H1 (cell line): Measurements from ENCODE around the gene SMIM15. TPM values are rescaled to one million over a fixed set of nuclear protein-coding genes. Genes with fewer than 3 reads are reported as not detected.

ENCODE experiments used
- MAFK ChIP-seq: IDR thresholded peaks from 2 replicates; pipeline ENCODE4 v1.6.1; 2012; ENCODE audit warnings: low read depth, mild to moderate bottlenecking, improper control_type of control experiment, low read length
- NRF1 ChIP-seq: IDR thresholded peaks from 2 replicates; pipeline ENCODE4 v1.6.1; 2011; ENCODE audit warnings: mild to moderate bottlenecking, low read depth, low read length, improper control_type of control experiment
- TCF12 ChIP-seq: IDR thresholded peaks from 2 replicates; pipeline ENCODE4 v1.6.1; 2011; ENCODE audit warnings: low read depth, mild to moderate bottlenecking, low read length
- polyA plus RNA-seq, 7 experiments: library from polyadenylated mRNA; depleted of rRNA in 3 of 7; stranded (reverse) in 5 of 7; unstranded in 2 of 7; fragments of >200 nt in 5 of 7; fragments of 200-250 nt in 2 of 7; gene quantifications; 1 replicate in 5 of 7; 2 replicates in 1 of 7; 4 replicates in 1 of 7; pipeline versions ENCODE4 v1.2.1 to v1.2.3, GENCODE V29; 2011 to 2013; ENCODE audit warnings: missing spikeins in 2 of 7, mixed read lengths in 2 of 7
- total RNA-seq: library from RNA; stranded (reverse); fragmentation: NEBNext Ultra II Directional; extraction: Animal tissue kit (Norgen Biotek cat#: 25700); gene quantifications from 2 replicates; pipeline ENCODE4 v1.2.1, GENCODE V29; 2021

SMIM15 gene
- total and polyA plus RNA-seq, 2 of the 8 experiments (the other 6 are each of a cell fraction or from before 2014, with no cell fraction given), result 17.6 to 53.1 TPM

GRCh38 chr5:61162010-61162831 lies at the start of gene SMIM15 (continued):
- no peak for TF ChIP-seq TCF12
- TF ChIP-seq NRF1, result no peak
- no peak for TF ChIP-seq MAFK
- TF ChIP-seq, all 59 proteins: peak for 16
